Measurements from ENCODE around the gene YWHAG.
"Not testable (repeated sequence)": the region's sequence is repeated elsewhere in the genome, so short reads cannot be mapped to it uniquely, and the experiment has no call there.

The YWHAG gene

DNA sequence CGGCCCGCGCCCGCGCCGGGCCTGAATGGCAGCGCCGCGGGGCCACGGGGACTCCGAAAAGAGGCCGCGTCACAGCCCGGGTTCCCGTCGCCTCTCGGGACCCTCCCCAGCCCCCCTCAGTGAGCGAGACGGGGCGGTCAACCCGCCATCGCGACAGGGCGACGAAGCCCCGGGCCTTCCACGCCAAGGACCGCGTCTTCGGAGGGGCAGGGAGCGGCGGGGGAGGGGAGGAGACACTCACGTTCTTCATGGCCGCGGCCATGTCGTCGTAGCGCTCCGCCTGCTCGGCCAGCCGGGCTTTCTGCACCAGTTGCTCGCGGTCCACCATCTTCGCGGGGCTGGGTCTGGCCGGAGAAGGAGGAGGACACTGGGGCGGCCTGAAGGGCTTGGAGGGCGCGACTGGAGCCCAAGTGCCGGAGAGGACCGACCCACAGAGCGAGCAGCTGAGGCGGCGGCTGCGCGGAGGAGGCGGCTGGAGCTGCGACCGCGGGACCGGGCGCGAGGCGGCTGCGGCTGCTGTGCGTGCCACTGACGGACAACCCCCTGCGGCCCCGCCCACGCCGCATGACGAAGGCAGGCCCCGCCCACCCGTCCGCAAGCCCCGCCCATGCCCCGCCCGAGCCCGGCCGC lies at the start of gene YWHAG:
Gene YWHAG (minus strand): TSS at position 511 of the 630 bp plus-strand sequence. CDS start 183 bp downstream, at position 328.
- TF ChIP-seq, protein P1, sequence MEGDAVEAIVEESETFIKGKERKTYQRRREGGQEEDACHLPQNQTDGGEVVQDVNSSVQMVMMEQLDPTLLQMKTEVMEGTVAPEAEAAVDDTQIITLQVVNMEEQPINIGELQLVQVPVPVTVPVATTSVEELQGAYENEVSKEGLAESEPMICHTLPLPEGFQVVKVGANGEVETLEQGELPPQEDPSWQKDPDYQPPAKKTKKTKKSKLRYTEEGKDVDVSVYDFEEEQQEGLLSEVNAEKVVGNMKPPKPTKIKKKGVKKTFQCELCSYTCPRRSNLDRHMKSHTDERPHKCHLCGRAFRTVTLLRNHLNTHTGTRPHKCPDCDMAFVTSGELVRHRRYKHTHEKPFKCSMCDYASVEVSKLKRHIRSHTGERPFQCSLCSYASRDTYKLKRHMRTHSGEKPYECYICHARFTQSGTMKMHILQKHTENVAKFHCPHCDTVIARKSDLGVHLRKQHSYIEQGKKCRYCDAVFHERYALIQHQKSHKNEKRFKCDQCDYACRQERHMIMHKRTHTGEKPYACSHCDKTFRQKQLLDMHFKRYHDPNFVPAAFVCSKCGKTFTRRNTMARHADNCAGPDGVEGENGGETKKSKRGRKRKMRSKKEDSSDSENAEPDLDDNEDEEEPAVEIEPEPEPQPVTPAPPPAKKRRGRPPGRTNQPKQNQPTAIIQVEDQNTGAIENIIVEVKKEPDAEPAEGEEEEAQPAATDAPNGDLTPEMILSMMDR (IDR thresholded peaks at IDR 0.05; ENCODE audit: low read depth, low read length, missing control alignments), result no peak
- DNase-seq (ENCODE audit: low read depth), result peak; percentile 49
- in situ Hi-C loops (cut with HindIII; ENCODE audit: low sequenced_read_pairs), result no loop called here
- H3K4me3 ChIP-seq (ENCODE audit: low read depth, low read length), result peak within 1 kb of the TSS; percentile 67

DNA sequence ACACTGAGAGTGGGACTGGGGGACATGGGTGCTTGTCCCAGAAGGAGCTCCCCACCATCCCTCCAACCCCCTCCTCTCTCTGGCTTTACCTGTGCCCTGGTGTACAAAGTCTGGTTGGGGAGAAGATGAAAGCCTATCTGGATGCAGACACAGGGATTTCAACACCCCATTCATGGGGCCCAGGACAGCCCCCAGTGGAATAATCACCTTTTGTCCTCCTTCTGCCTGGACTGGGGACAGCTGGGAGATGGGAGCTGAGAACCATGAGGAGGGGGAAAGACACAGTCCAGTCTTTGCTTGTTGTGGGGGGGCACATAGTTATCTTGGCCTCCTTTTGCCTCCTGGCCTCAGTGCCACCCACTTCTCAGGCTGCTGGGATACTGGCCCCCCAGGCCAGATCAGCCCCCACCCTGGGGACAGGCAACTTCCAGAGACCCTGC lies 49.4 kb upstream of the YWHAG start:
- in situ Hi-C loops (cut with HindIII; ENCODE audit: low sequenced_read_pairs), result no loop called here
- H3K4me3 ChIP-seq (ENCODE audit: low read depth, low read length), result no peak overlapping the region
- TF ChIP-seq, protein P1 (IDR thresholded peaks at IDR 0.05; ENCODE audit: low read depth, low read length, missing control alignments), result no peak
- no peak for DNase-seq (ENCODE audit: low read depth)

DNA sequence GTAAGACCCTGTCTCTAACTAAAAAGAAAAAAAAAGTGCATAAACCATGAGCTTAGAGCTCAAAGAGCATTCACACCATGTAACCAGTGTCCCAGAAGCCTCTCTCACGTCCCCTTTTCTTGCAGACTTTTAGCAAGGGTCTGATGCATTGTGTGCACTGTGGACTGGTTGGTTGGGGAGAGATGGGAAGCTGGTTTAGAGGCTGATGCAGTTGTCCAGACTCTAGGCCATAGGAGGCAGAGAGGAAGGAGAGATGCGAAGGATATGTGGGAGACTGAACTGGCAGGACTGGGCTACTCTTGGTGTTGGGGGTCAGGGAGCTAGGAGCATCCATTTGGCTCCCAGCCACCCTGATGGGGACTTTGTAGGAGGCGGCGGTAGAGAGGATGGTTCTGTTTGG lies 48.9 kb upstream of the YWHAG start:
- TF ChIP-seq, protein P1 (IDR thresholded peaks at IDR 0.05; ENCODE audit: low read depth, low read length, missing control alignments), result no peak
- DNase-seq (ENCODE audit: low read depth), result no peak
- no peak overlapping the region for H3K4me3 ChIP-seq (ENCODE audit: low read depth, low read length)
- in situ Hi-C loops (cut with HindIII; ENCODE audit: low sequenced_read_pairs), result no loop called here

DNA sequence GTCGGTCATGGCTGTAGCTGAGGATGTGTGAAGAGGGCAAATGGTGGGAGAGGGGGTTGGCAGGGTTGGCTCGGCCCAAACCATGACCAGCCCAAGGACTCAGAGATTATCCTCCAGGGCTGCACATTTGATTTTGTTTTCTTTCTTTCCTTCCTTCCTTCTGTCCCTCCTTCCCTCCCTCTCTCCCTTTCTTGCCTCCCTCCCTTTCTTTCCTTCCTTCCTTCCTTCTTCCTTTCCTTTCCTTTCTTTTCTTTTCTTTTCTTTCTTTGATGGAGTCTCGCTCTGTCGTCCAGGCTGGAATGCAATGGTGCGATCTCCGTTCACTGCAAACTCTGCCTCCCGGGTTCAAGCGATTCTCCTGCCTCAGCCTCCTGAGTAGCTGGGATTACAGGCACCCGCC lies 46.9 kb upstream of the YWHAG start:
- TF ChIP-seq, protein P1 (IDR thresholded peaks at IDR 0.05; ENCODE audit: low read depth, low read length, missing control alignments), result no peak
- no peak overlapping the region for H3K4me3 ChIP-seq (ENCODE audit: low read depth, low read length)
- no peak for DNase-seq (ENCODE audit: low read depth)
- in situ Hi-C loops (cut with HindIII; ENCODE audit: low sequenced_read_pairs), result no loop called here

DNA sequence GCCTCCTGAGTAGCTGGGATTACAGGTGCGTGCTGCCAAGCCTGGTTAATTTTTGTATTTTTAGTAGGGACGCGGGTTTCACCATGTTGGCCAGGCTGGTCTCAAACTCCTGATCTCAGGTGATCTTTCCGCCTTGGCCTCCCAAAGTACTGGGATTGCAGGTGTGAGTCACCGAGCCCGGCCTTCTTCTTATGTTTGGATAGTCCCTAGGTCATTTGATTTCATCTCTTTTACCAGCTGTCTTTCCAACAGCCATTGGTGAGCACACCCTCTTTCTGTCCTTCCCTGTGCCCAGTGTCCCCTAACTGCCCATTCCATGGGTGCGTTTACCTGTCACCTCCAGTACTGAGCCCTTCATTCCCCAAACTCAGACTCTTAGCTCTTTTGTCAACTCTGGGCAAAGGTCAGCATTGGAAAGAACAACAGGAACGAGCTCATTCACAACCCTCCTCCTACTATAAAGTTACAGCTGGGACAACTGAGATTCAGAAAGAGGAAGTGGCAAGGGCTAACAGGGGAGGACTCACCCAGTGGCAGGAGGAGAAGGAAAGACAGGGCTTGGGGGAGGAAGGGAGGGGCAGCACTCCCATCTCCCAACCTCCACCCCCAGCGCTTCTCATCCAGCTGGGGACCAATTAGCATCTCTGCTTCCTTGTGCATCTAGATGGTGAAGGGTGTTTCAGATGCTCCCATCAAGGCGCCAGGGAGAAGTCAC lies 45.1 kb upstream of the YWHAG start:
- DNase-seq (ENCODE audit: low read depth), result no peak
- no peak overlapping the region for H3K4me3 ChIP-seq (ENCODE audit: low read depth, low read length)
- TF ChIP-seq, protein P1 (IDR thresholded peaks at IDR 0.05; ENCODE audit: low read depth, low read length, missing control alignments), result no peak
- in situ Hi-C loops (cut with HindIII; ENCODE audit: low sequenced_read_pairs), result no loop called here

DNA sequence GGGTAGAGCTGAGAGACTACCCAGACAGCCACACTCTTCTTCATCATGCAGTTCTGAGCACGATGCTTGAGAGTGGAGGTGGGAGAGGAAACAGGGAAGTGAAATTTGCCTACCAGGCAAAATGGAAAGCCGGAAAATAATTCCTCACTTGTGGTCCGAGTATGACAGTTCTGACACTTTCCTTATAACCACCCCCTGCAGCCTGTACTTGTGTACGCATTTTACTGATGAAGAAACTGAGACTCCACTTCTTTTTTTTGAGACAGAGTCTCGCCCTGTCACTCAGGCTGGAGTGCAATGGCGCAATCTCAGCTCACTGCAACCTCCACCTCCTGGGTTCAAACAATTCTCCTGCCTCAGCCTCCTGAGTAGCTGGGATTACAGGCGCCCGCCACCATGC lies 44.3 kb upstream of the YWHAG start:
- H3K4me3 ChIP-seq (ENCODE audit: low read depth, low read length); DNase-seq (ENCODE audit: low read depth); in situ Hi-C loops (cut with HindIII; ENCODE audit: low sequenced_read_pairs): not testable (repeated sequence)

DNA sequence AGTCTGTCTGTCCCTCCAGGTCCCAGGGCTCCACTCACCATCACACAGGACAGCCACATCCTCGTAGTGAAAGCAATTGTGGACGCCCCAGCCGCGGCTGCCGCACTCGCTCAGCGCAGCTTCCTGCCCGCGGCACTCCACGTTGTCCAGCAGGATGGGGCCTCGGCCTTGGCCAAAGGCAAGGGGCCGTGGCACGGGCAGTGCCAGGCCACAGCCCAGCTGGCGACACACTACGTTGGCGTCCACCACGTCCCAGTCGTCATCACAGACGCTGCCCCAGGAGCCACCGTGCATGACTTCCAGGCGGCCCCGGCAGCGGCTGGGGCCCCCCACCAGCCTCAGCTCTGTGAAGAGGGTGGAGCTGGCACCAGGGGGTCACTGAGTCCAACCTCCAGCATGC lies 41.5 kb upstream of the YWHAG start:
- in situ Hi-C loops (cut with HindIII; ENCODE audit: low sequenced_read_pairs), result no loop called here
- TF ChIP-seq, protein P1 (IDR thresholded peaks at IDR 0.05; ENCODE audit: low read depth, low read length, missing control alignments), result no peak
- H3K4me3 ChIP-seq (ENCODE audit: low read depth, low read length), result no peak overlapping the region

More for the DNA sequence above, 41.5 kb upstream of the YWHAG start:
- no peak for DNase-seq (ENCODE audit: low read depth)

Measured in astrocyte of the cerebellum (primary cell).